Activated T-helper 1 cell treated with anti-CD3 and anti-CD28 coated beads, Interleukin-12 subunit alpha, Interleukin-12 subunit beta, Interleukin-2, Interleukin-4 antibody, amounts not matched to agents 30 ng/mL and 10 ng/mL and 1 ng/mL, durations not matched to agents 14 hours and 24 hours and 36 hours (primary cell): ENCODE measurements around the gene RNF121. TPM values are rescaled to one million over a fixed set of nuclear protein-coding genes. Genes with fewer than 3 reads are reported as not detected.
A peak's percentile ranks its signal among the peaks of the same experiment; 100 is the strongest.
"Not testable (repeated sequence)": the region's sequence is repeated elsewhere in the genome, so short reads cannot be mapped to it uniquely, and the experiment has no call there.

ENCODE experiments used
- DNase-seq: peaks from one replicate; pipeline ENCODE4 v3.0.0; 2021; ENCODE audit warnings: low spot score
- H3K27ac Mint-ChIP-seq: one replicate; pipeline ENCODE4 v1.8.0; 2021; ENCODE audit warnings: mild to moderate bottlenecking, mixed read lengths
- H3K27me3 Mint-ChIP-seq: one replicate; pipeline ENCODE4 v1.8.0; 2022; ENCODE audit warnings: mild to moderate bottlenecking, moderate library complexity, mixed read lengths; ENCODE audit not compliant: insufficient read depth
- H3K36me3 Mint-ChIP-seq: one replicate; pipeline ENCODE4 v1.8.0; 2021; ENCODE audit warnings: low read depth, mixed read lengths
- H3K4me1 Mint-ChIP-seq: one replicate; pipeline ENCODE4 v1.8.0; 2021; ENCODE audit warnings: low read depth, mixed read lengths
- H3K4me3 Mint-ChIP-seq: one replicate; pipeline ENCODE4 v1.8.0; 2021; ENCODE audit warnings: mild to moderate bottlenecking, moderate library complexity, mixed read lengths
- H3K9me3 Mint-ChIP-seq: one replicate; pipeline ENCODE4 v1.8.0; 2021; ENCODE audit warnings: mixed read lengths
- intact Hi-C: fragments of 100-400 bp; cut with micrococcal nuclease; formaldehyde crosslinking; loops from one replicate; pipeline ENCODE4 v1.15.1; 2024
- total RNA-seq: library from RNA; stranded (reverse); gene quantifications from 2 replicates; pipeline ENCODE4 v1.2.3, GENCODE V29; 2022

Gene RNF121
- 65.8 and 70.3 TPM in 2 replicates for total RNA-seq

DNA sequence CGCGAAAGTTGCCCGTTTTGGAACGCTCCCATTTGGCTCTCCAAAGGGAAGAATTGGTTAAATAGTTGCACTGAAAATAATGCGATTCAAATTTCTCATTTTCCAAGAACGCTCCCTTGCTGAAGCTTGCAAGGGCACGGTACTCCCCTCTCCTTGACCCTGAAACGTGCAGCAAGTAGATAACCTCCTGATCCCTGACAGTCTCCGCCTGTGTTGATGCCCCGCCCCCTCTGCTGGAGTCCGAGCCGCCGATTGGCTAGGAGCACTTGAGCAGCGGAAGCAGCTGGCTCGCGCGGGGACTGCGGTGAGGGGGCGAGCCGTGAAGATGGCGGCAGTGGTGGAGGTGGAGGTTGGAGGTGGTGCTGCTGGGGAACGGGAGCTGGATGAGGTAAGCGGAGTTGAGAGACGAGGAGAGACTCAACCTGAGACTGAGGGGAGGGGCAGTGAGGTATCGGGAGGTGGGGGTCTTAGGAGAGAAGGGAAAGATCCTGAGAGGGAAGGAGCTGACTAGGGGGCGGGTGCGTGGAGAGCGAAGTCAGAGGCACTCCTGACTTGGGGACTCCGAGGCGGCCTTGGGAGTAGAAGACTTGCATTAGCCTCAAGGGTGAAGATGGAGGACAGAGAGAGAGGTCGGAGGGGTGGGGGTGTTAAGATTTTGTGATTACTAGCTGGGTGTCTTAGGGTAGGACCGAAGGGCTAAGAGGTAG is at the start of gene RNF121:
RNF121 (plus strand) TSS at position 310 of the 707 bp plus-strand sequence; CDS start at position 326, 16 bp downstream.
- DNase-seq: peak; percentile 96
- Mint-ChIP-seq H3K36me3 (peaks cover 18% of the 10 kb centered on the region), H3K9me3 (no peaks in the 10 kb centered on the region), H3K27ac (peak within 1 kb of the TSS; percentile 95), H3K4me3 (peak within 1 kb of the TSS; percentile 98), H3K27me3 (no peaks in the 10 kb centered on the region), H3K4me1 (peaks cover 51% of the 10 kb centered on the region)
- intact Hi-C loops: loop anchor here (1.0 to 5.0 kb wide), 10 partner anchors 18 to 505 kb away; partner anchors contain the start of genes ANAPC15, CLPB, LAMTOR1 and LRRC51

- H3K4me1 Mint-ChIP-seq, intact Hi-C loops, H3K36me3 Mint-ChIP-seq, H3K27me3 Mint-ChIP-seq, H3K27ac Mint-ChIP-seq, H3K9me3 Mint-ChIP-seq, DNase-seq, H3K4me3 Mint-ChIP-seq: not testable (repeated sequence)
These were observed 43.0 kb upstream of the RNF121 start for GRCh38 chr11:71885806-71886205.

- H3K4me3 Mint-ChIP-seq, H3K27me3 Mint-ChIP-seq, H3K27ac Mint-ChIP-seq, DNase-seq, H3K9me3 Mint-ChIP-seq, H3K36me3 Mint-ChIP-seq, H3K4me1 Mint-ChIP-seq, intact Hi-C loops: not testable (repeated sequence)
These were observed 40.4 kb upstream of the RNF121 start for GRCh38 chr11:71888335-71889010.

GRCh38 chr11:71889181-71889872 is 39.5 kb upstream of the RNF121 start:
- H3K27me3 Mint-ChIP-seq, H3K9me3 Mint-ChIP-seq, DNase-seq, H3K27ac Mint-ChIP-seq, H3K4me3 Mint-ChIP-seq, H3K36me3 Mint-ChIP-seq, intact Hi-C loops, H3K4me1 Mint-ChIP-seq: not testable (repeated sequence)

DNA sequence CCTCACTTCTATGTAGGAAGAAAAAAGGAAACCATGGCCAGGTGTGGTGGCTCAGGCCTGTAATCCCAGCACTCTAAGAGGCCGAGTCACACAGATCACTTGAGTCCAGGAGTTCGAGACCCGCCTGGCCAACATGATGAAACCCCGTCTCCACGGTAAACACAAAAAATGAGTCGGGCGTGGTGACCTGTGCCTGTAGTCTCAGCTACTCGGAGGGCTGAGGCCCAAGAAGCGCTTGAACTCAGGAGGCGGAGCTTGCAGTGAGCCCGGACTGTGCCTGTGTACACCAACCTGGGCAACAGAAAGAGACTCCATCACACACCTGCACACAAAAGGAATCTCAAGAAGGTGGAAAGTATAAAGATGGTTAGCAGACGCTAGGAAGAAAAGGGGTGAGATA is 32.9 kb upstream of the RNF121 start:
- no peaks in the 10 kb centered on the region for H3K27me3 Mint-ChIP-seq
- H3K9me3 Mint-ChIP-seq: no peaks in the 10 kb centered on the region
- no peaks in the 10 kb centered on the region for H3K4me1 Mint-ChIP-seq
- H3K36me3 Mint-ChIP-seq: peaks cover 7% of the 10 kb centered on the region
- DNase-seq: no peak
- no peak overlapping the region for H3K27ac Mint-ChIP-seq
- H3K4me3 Mint-ChIP-seq: no peak overlapping the region
- intact Hi-C loops: no loop called here

DNA sequence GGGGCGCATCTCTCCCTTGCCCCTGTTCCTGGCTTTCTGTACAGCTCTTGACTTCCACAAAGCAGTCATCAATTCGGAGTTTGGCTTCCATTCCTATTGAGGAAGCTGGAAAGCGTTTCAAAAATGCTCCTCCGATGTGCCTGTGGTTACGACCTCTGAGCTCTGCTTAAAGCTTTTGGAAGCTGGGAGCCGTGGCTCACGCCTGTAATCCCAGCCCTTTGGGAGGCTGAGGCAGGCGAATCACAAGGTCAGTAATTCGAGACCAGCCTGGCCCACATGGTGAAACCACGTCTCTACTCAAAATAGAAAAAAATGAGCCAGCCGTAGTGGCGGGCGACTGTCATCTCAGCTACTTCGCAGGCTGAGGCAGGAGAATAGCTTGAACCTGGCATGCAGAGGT is 27.7 kb upstream of the RNF121 start:
- intact Hi-C loops, H3K4me3 Mint-ChIP-seq, H3K9me3 Mint-ChIP-seq, H3K36me3 Mint-ChIP-seq, DNase-seq, H3K4me1 Mint-ChIP-seq, H3K27me3 Mint-ChIP-seq, H3K27ac Mint-ChIP-seq: not testable (repeated sequence)

- H3K27ac Mint-ChIP-seq: no peak overlapping the region
- no peak overlapping the region for H3K4me3 Mint-ChIP-seq
- no peak for DNase-seq
- intact Hi-C loops: no loop called here
- H3K4me1 Mint-ChIP-seq: peaks cover 13% of the 10 kb centered on the region
- H3K27me3 Mint-ChIP-seq: no peaks in the 10 kb centered on the region
- peaks cover 18% of the 10 kb centered on the region for H3K36me3 Mint-ChIP-seq
- H3K9me3 Mint-ChIP-seq: no peaks in the 10 kb centered on the region
These were observed 20.6 kb upstream of the RNF121 start for GRCh38 chr11:71908218-71908617.

DNA sequence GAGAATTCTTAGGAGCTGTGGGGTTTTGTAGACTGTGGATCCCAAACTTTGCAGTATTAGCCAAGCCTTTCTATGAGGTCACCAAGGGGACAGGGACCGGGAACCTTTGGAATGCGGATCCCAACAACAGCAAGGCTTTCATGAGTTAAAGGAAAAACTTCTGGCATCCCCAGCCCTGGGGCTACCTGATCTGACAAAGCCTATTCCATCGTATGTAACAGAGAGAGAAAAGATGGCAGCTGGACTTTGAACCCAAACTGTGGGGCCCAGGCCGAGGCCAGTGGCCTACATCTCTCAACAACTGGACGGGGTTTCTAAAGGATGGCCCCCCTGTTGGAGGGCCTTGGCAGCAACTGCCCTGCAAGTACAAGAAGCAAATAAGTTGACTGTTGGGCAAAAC is 18.1 kb upstream of the RNF121 start:
- H3K27ac Mint-ChIP-seq: peak overlapping the region; percentile 52
- peaks cover 22% of the 10 kb centered on the region for H3K4me1 Mint-ChIP-seq
- not testable (repeated sequence) for H3K27me3 Mint-ChIP-seq, H3K9me3 Mint-ChIP-seq, H3K4me3 Mint-ChIP-seq, DNase-seq
- intact Hi-C loops: loop anchor here (1.0 kb wide), 2 partner anchors 18 to 52 kb away; partner anchors contain the start of gene XNDC1N
- peaks cover 28% of the 10 kb centered on the region for H3K36me3 Mint-ChIP-seq

GRCh38 chr11:71911321-71911985 is 17.4 kb upstream of the RNF121 start:
- peak overlapping the region; percentile 85 for H3K27ac Mint-ChIP-seq
- not testable (repeated sequence) for H3K27me3 Mint-ChIP-seq, H3K4me3 Mint-ChIP-seq, H3K9me3 Mint-ChIP-seq
- peak; percentile 52 for DNase-seq
- H3K36me3 Mint-ChIP-seq: peaks cover 34% of the 10 kb centered on the region
- H3K4me1 Mint-ChIP-seq: peaks cover 22% of the 10 kb centered on the region
- intact Hi-C loops: loop anchor here (1.0 kb wide), 2 partner anchors 17 to 51 kb away; partner anchors contain the start of gene XNDC1N

DNA sequence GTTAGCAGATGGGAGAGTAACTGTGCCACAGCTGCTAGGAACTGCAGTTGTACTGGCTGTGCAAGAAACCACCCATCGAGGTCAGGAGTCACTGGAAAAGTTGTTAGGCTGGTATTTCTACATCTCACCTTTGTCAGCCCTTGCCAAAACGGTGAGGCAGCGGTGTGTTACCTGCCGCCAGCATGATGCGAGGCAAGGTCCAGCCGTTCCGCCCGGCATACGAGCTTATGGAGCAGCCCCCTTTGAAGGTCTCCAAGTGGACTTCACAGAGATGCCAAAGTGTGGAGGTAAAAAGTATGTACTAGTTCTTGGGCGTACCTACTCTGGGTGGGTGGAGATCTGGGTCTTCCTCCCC is 16.9 kb upstream of the RNF121 start:
- DNase-seq, H3K27me3 Mint-ChIP-seq, H3K9me3 Mint-ChIP-seq, H3K4me3 Mint-ChIP-seq: not testable (repeated sequence)
- intact Hi-C loops: loop anchor here (1.0 kb wide), 2 partner anchors 16 to 50 kb away; partner anchors contain the start of gene XNDC1N
- Mint-ChIP-seq H3K4me1 (peaks cover 22% of the 10 kb centered on the region), H3K27ac (peak overlapping the region; percentile 85), H3K36me3 (peaks cover 36% of the 10 kb centered on the region)

DNA sequence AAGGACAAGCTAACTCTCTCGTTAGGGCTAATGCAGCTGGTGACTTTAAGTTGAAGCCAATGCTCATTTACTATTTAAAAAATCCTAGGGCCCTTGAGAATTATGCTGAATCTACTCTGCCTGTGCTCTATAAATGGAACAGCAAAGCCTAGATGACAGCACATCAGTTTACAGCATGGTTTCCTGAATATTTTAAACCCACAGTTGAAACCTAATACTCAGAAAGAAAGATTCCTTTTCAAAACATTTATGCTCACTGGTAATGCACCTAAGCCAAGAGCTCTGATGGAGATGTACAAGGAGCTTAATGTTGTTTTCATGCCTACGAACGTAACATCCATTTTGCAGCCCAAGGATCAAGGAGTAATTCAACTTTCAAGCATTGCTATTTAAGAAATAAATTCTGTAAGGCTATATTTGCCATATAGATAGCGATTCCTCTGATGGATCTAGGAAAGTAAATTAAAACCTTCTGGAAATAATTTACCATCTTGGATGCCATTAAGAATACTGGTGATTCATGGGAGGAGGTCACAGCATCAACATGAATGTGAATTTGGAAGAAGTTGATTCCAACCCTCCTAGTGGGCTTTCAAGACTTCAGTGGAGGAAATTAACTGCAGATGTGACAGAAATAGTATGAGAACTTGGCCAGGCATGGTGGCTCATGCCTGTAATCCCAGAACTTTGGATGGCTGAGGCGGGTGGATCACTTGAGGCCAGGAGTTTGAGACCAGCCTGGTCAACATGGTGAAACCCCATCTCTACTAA is 14.9 kb upstream of the RNF121 start:
- Mint-ChIP-seq H3K36me3 (peaks cover 47% of the 10 kb centered on the region), H3K9me3 (no peaks in the 10 kb centered on the region), H3K27ac (peak overlapping the region; percentile 11), H3K27me3 (no peaks in the 10 kb centered on the region), H3K4me3 (no peak overlapping the region), H3K4me1 (peaks cover 22% of the 10 kb centered on the region)
- intact Hi-C loops: no loop called here
- DNase-seq: no peak

- Mint-ChIP-seq H3K9me3 (no peaks in the 10 kb centered on the region), H3K4me3 (no peak overlapping the region), H3K36me3 (peaks cover 48% of the 10 kb centered on the region), H3K27me3 (no peaks in the 10 kb centered on the region), H3K27ac (peak overlapping the region; percentile 37), H3K4me1 (peaks cover 22% of the 10 kb centered on the region)
- intact Hi-C loops: no loop called here
- DNase-seq: no peak
These were observed 14.1 kb upstream of the RNF121 start for GRCh38 chr11:71914617-71915189.
